Hepatocyte (in vitro differentiated cells): ENCODE measurements around the gene RASSF8.

Experiments used
- EZH2phosphoT487 ChIP-seq: fragments of 200-600 bp; sonication (generic); IDR thresholded peaks from one replicate; pipeline ENCODE4 v1.6.1; 2018; ENCODE audit warnings: antibody characterized with exemption, mild to moderate bottlenecking, low read depth, moderate library complexity; ENCODE audit not compliant: unreplicated experiment, severe bottlenecking
- TF ChIP-seq, protein P1 (sequence below): fragments of 200-600 bp; sonication (generic); IDR thresholded peaks from 2 replicates; pipeline ENCODE4 v1.5.1; 2016; ENCODE audit warnings: antibody characterized with exemption, mild to moderate bottlenecking; ENCODE audit not compliant: poor library complexity

- TF ChIP-seq, protein P1, sequence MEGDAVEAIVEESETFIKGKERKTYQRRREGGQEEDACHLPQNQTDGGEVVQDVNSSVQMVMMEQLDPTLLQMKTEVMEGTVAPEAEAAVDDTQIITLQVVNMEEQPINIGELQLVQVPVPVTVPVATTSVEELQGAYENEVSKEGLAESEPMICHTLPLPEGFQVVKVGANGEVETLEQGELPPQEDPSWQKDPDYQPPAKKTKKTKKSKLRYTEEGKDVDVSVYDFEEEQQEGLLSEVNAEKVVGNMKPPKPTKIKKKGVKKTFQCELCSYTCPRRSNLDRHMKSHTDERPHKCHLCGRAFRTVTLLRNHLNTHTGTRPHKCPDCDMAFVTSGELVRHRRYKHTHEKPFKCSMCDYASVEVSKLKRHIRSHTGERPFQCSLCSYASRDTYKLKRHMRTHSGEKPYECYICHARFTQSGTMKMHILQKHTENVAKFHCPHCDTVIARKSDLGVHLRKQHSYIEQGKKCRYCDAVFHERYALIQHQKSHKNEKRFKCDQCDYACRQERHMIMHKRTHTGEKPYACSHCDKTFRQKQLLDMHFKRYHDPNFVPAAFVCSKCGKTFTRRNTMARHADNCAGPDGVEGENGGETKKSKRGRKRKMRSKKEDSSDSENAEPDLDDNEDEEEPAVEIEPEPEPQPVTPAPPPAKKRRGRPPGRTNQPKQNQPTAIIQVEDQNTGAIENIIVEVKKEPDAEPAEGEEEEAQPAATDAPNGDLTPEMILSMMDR = no peak
- TF ChIP-seq EZH2phosphoT487 = no peak
Observed at GRCh38 chr12:26088998-26089397, 130.5 kb downstream of the RASSF8 start.
